HEK293 (cell line): ENCODE data around the gene GLDC.

Source experiments
- KLF10 ChIP-seq: fragments of 450-650 bp; IDR thresholded peaks from 2 replicates; pipeline ENCODE4 v1.5.1; 2018; ENCODE audit warnings: missing biosample characterization, mild to moderate bottlenecking, missing genetic modification characterization
- MYNN ChIP-seq: fragments of 450-650 bp; formaldehyde crosslinking; IDR thresholded peaks from 2 replicates; pipeline ENCODE4 v1.5.1; 2016; ENCODE audit warnings: missing biosample characterization, missing genetic modification characterization, borderline replicate concordance
- PBX3 ChIP-seq: sonication (generic); formaldehyde crosslinking; IDR thresholded peaks from 2 replicates; pipeline ENCODE4 v1.8.1; 2022; ENCODE audit warnings: mild to moderate bottlenecking, moderate library complexity, missing genetic modification reagents
- ZNF24 ChIP-seq: fragments of 450-650 bp; formaldehyde crosslinking; IDR thresholded peaks from 2 replicates; pipeline ENCODE4 v1.5.1; 2016; ENCODE audit warnings: missing biosample characterization, missing genetic modification characterization
- TF ChIP-seq, protein P1 (sequence below): fragments of 450-650 bp; formaldehyde crosslinking; IDR thresholded peaks from 2 replicates; pipeline ENCODE4 v1.5.1; 2016; ENCODE audit warnings: missing biosample characterization, missing genetic modification characterization
- TF ChIP-seq, protein P2 (sequence below): fragments of 450-650 bp; formaldehyde crosslinking; IDR thresholded peaks from 2 replicates; pipeline ENCODE4 v1.5.1; 2016; ENCODE audit warnings: missing biosample characterization, missing genetic modification characterization
- TF ChIP-seq, protein P3 (sequence below): fragments of 450-650 bp; formaldehyde crosslinking; IDR thresholded peaks from 2 replicates; pipeline ENCODE4 v1.5.1; 2017; ENCODE audit warnings: missing biosample characterization, mild to moderate bottlenecking, missing genetic modification characterization, moderate library complexity

DNA sequence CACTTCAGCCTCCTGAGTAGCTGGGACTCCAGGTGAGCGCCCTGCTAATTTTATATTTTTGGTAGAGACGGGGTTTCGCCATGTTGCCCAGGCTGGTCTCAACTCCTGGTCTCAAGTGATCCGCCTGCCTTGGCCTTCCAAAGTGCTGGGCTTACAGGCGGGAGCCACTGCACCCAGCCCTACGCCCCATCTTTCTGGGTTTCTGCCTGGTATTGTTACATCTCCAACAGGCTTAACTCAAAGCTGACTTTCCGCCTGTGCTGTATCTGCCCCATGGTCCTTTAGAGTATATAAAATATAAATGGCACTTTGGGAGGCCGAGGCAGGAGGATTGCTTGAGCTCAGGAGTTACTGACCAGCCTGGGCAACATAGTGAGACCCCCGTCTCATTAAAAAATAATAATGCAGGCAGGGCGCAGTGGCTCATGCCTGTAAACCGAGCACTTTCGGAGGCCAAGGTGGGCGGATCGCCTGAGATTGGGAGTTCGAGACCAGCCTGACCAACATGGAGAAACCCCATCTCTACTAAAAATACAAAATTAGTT, 36.5 kb upstream of the GLDC start:
- TF ChIP-seq, protein P1, sequence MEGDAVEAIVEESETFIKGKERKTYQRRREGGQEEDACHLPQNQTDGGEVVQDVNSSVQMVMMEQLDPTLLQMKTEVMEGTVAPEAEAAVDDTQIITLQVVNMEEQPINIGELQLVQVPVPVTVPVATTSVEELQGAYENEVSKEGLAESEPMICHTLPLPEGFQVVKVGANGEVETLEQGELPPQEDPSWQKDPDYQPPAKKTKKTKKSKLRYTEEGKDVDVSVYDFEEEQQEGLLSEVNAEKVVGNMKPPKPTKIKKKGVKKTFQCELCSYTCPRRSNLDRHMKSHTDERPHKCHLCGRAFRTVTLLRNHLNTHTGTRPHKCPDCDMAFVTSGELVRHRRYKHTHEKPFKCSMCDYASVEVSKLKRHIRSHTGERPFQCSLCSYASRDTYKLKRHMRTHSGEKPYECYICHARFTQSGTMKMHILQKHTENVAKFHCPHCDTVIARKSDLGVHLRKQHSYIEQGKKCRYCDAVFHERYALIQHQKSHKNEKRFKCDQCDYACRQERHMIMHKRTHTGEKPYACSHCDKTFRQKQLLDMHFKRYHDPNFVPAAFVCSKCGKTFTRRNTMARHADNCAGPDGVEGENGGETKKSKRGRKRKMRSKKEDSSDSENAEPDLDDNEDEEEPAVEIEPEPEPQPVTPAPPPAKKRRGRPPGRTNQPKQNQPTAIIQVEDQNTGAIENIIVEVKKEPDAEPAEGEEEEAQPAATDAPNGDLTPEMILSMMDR (tag by site-specific recombination) = no peak
- TF ChIP-seq KLF10 (no peak), PBX3 (CRISPR knock-in tag) (no peak), ZNF24 (no peak), MYNN (tag by site-specific recombination) (no peak)
- TF ChIP-seq, protein P2, sequence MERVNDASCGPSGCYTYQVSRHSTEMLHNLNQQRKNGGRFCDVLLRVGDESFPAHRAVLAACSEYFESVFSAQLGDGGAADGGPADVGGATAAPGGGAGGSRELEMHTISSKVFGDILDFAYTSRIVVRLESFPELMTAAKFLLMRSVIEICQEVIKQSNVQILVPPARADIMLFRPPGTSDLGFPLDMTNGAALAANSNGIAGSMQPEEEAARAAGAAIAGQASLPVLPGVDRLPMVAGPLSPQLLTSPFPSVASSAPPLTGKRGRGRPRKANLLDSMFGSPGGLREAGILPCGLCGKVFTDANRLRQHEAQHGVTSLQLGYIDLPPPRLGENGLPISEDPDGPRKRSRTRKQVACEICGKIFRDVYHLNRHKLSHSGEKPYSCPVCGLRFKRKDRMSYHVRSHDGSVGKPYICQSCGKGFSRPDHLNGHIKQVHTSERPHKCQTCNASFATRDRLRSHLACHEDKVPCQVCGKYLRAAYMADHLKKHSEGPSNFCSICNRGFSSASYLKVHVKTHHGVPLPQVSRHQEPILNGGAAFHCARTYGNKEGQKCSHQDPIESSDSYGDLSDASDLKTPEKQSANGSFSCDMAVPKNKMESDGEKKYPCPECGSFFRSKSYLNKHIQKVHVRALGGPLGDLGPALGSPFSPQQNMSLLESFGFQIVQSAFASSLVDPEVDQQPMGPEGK (tag by site-specific recombination) = no peak
- TF ChIP-seq, protein P3, sequence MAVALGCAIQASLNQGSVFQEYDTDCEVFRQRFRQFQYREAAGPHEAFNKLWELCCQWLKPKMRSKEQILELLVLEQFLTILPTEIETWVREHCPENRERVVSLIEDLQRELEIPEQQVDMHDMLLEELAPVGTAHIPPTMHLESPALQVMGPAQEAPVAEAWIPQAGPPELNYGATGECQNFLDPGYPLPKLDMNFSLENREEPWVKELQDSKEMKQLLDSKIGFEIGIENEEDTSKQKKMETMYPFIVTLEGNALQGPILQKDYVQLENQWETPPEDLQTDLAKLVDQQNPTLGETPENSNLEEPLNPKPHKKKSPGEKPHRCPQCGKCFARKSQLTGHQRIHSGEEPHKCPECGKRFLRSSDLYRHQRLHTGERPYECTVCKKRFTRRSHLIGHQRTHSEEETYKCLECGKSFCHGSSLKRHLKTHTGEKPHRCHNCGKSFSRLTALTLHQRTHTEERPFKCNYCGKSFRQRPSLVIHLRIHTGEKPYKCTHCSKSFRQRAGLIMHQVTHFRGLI (tag by site-specific recombination) = no peak
